Stimulated activated naive CD8-positive, alpha-beta T cell treated with anti-CD3 and anti-CD28 coated beads, Interleukin-15, Interleukin-2, amounts not matched to agents 100 ng/mL and 50 ng/mL, for 24 hours (primary cell): Measurements from ENCODE around the gene CLHC1.
"Not testable (repeated sequence)": the region's sequence is repeated elsewhere in the genome, so short reads cannot be mapped to it uniquely, and the experiment has no call there.

Experiments
- H3K27ac Mint-ChIP-seq: one replicate; pipeline ENCODE4 v1.8.0; 2021; ENCODE audit warnings: mild to moderate bottlenecking, mixed read lengths
- H3K27me3 Mint-ChIP-seq: one replicate; pipeline ENCODE4 v1.8.0; 2021; ENCODE audit warnings: mixed read lengths
- H3K36me3 Mint-ChIP-seq: one replicate; pipeline ENCODE4 v1.8.0; 2021; ENCODE audit warnings: low read depth, mixed read lengths
- H3K4me1 Mint-ChIP-seq: one replicate; pipeline ENCODE4 v1.8.0; 2021; ENCODE audit warnings: low read depth, mixed read lengths
- H3K4me3 Mint-ChIP-seq: one replicate; pipeline ENCODE4 v1.8.0; 2021; ENCODE audit warnings: mild to moderate bottlenecking, mixed read lengths
- H3K9me3 Mint-ChIP-seq: one replicate; pipeline ENCODE4 v1.8.0; 2021; ENCODE audit warnings: mixed read lengths

Gene CLHC1

DNA sequence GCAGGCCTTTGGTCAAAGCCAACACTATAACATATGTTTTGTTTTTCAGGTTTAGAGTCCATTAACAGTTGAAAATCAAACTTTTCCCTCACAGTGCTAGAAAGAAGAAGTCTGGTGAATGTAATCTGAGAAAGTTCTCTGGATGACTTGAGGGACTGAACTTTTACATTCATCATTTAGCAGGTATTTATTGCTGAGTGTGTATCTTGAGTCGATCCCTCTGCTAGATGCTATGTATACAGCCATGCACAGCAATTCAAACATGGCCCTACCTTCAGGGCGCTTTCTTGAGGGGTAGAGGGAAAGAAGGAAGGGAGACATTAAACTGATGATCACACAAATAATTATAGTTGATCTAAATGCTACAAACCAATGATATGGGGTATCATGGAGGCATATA lies 89.6 kb downstream of the CLHC1 start:
- no peak overlapping the region for H3K4me3 Mint-ChIP-seq
- H3K36me3 Mint-ChIP-seq: no peaks in the 10 kb centered on the region
- no peaks in the 10 kb centered on the region for H3K27me3 Mint-ChIP-seq
- no peaks in the 10 kb centered on the region for H3K9me3 Mint-ChIP-seq
- H3K27ac Mint-ChIP-seq: no peak overlapping the region
- peaks cover 6% of the 10 kb centered on the region for H3K4me1 Mint-ChIP-seq

GRCh38 chr2:55141572-55142413 lies 90.3 kb downstream of the CLHC1 start:
- H3K27ac Mint-ChIP-seq: no peak overlapping the region
- H3K4me3 Mint-ChIP-seq: no peak overlapping the region
- peaks cover 10% of the 10 kb centered on the region for H3K4me1 Mint-ChIP-seq
- no peaks in the 10 kb centered on the region for H3K36me3 Mint-ChIP-seq
- no peaks in the 10 kb centered on the region for H3K27me3 Mint-ChIP-seq
- H3K9me3 Mint-ChIP-seq: no peaks in the 10 kb centered on the region

- Mint-ChIP-seq H3K36me3 (no peaks in the 10 kb centered on the region), H3K9me3 (no peaks in the 10 kb centered on the region), H3K27me3 (no peaks in the 10 kb centered on the region), H3K4me1 (peaks cover 17% of the 10 kb centered on the region), H3K27ac (no peak overlapping the region), H3K4me3 (no peak overlapping the region)
These were observed 91.5 kb downstream of the CLHC1 start for GRCh38 chr2:55140316-55141219.

DNA sequence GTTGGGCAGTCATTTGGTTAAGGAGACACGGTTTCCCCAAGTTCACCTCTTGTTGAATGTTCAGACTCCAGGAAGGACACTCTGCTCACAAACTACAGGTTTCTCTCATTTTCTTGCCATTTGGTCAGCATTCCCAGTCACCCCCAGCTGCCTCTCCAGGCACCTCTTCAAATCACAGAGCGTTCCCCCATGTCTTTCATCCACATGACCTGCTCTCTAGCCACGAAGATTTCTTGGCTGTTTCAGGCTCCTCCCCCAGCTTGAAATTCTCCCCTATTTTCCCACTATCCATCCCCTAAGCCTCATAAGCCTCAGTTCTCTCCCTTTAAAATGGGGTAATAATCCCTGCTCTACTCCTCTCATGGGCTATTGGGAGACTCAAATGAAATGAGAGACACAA lies 92.8 kb downstream of the CLHC1 start:
- no peak overlapping the region for H3K4me3 Mint-ChIP-seq
- H3K36me3 Mint-ChIP-seq: no peaks in the 10 kb centered on the region
- peaks cover 27% of the 10 kb centered on the region for H3K4me1 Mint-ChIP-seq
- no peaks in the 10 kb centered on the region for H3K27me3 Mint-ChIP-seq
- H3K9me3 Mint-ChIP-seq: no peaks in the 10 kb centered on the region
- H3K27ac Mint-ChIP-seq: no peak overlapping the region

DNA sequence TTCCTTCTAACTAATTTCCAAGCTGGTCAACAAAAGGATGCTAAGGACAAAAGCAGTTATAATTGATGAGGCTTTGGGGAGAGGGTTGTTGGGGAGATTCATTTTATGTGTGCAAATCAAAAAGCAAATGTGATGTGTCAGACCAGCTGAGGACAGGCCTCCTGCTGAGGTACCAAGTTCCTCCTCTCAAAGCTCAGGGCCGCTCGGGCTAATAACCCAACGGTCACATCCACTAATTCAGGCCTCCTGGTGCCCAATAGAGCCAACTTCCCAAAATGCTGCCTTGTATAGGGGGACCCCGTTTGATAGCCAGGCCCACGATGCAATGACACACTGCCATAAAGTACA lies 93.2 kb downstream of the CLHC1 start:
- Mint-ChIP-seq H3K36me3 (no peaks in the 10 kb centered on the region), H3K4me1 (peaks cover 31% of the 10 kb centered on the region), H3K27me3 (no peaks in the 10 kb centered on the region), H3K9me3 (no peaks in the 10 kb centered on the region), H3K27ac (no peak overlapping the region), H3K4me3 (no peak overlapping the region)

GRCh38 chr2:55138014-55138881 lies 93.8 kb downstream of the CLHC1 start:
- Mint-ChIP-seq H3K9me3 (no peaks in the 10 kb centered on the region), H3K27me3 (no peaks in the 10 kb centered on the region), H3K4me1 (peaks cover 37% of the 10 kb centered on the region), H3K36me3 (no peaks in the 10 kb centered on the region), H3K4me3 (no peak overlapping the region), H3K27ac (no peak overlapping the region)

DNA sequence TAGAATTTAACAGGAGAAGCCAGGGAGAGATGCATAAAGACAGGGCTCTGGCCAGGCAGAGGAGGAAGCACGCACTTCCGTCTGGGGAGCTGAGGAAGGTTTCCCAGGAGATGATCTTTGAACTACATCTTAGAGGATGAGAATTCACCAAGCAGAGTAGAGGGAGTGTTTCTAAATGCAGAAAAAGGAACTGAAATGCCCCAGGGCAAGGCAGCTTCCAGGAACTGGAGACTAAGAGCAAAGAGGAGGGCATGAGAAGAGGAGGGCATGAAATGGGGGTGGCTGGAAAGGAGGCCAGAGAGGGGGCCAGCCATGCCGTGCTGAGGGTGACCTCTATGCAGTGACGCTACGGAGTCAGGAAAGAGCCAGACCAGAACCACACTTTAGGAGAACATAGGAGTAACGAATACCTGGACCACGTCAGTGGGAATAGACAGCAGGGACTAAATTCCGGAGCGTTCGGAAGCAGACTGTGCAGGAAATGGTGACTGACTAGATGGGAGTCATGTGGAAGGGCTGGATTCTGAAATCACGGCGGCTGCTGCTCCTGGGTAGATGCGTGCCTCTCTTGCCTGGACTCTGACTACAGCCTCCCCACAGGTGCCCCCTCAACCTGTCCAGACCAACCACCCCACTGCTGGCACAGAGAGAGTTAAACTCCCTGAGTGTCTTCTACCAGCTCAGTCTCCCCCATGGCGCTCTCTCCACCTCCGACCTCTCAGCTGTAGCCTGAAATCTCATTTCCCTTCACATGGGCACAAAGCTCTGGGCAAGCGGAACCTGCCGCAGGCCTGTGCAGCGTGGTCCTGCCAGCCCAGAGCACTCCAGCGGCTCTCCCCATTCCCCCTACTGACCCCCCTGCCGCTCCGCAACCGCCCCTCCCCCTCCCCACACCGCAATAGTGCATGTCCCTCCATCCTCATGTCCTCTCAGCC lies 94.8 kb downstream of the CLHC1 start:
- Mint-ChIP-seq H3K27me3 (no peaks in the 10 kb centered on the region), H3K36me3 (no peaks in the 10 kb centered on the region), H3K4me3 (no peak overlapping the region), H3K4me1 (peaks cover 37% of the 10 kb centered on the region), H3K9me3 (no peaks in the 10 kb centered on the region), H3K27ac (no peak overlapping the region)

DNA sequence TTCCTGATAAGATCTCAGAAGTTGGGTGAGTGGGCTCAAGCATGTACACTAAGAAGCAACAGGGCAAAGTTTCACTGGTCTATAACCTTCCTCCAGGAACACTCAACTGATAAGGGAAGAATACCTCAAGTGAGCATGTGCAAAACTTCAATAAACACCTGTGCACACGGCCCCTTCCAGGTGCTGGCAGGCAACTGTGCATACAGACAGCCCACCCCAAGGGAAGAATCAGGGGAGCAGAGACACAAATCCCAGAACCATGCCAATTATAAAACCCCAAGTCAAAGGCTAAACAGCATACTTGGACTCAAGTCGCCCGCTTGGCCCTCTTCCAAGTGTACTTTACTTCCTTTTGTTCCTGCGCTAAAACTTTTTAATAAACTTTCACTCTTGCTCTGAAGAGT lies 96.0 kb downstream of the CLHC1 start:
- Mint-ChIP-seq H3K4me3 (no peak overlapping the region), H3K27ac (no peak overlapping the region), H3K27me3 (no peaks in the 10 kb centered on the region), H3K4me1 (peaks cover 32% of the 10 kb centered on the region), H3K36me3 (no peaks in the 10 kb centered on the region), H3K9me3 (no peaks in the 10 kb centered on the region)

GRCh38 chr2:55135491-55135890 lies 96.6 kb downstream of the CLHC1 start:
- H3K4me3 Mint-ChIP-seq: no peak overlapping the region
- H3K36me3 Mint-ChIP-seq: no peaks in the 10 kb centered on the region
- peaks cover 32% of the 10 kb centered on the region for H3K4me1 Mint-ChIP-seq
- H3K9me3 Mint-ChIP-seq: no peaks in the 10 kb centered on the region
- no peaks in the 10 kb centered on the region for H3K27me3 Mint-ChIP-seq
- no peak overlapping the region for H3K27ac Mint-ChIP-seq

DNA sequence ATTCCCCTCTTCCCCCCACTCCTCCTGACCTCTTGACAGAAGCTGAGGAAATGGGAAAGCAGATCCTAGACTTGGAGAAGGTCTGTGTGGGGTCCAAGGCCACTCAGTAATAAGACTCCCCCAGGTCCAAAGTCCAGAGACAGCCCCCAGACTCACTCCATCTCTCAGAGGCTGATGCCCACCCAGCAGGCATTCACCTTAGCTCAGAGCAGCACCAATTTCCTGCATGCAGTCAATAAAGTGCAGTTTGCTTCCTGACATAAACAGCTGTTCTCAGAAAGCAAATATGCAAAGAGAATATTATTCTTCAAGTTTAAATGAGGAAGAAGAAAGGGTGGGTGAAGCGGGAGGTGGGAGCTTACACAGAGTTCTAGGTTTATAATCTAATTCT lies 97.8 kb downstream of the CLHC1 start:
- Mint-ChIP-seq H3K36me3 (no peaks in the 10 kb centered on the region), H3K9me3 (no peaks in the 10 kb centered on the region), H3K4me1 (peaks cover 32% of the 10 kb centered on the region), H3K27me3 (no peaks in the 10 kb centered on the region), H3K4me3 (peak overlapping the region; percentile 85), H3K27ac (peak overlapping the region; percentile 98)

GRCh38 chr2:55133467-55134315 lies 98.4 kb downstream of the CLHC1 start:
- no peaks in the 10 kb centered on the region for H3K27me3 Mint-ChIP-seq
- H3K36me3 Mint-ChIP-seq: no peaks in the 10 kb centered on the region
- H3K4me1 Mint-ChIP-seq: peaks cover 32% of the 10 kb centered on the region
- peak overlapping the region; percentile 98 for H3K27ac Mint-ChIP-seq
- no peaks in the 10 kb centered on the region for H3K9me3 Mint-ChIP-seq
- peak overlapping the region; percentile 85 for H3K4me3 Mint-ChIP-seq

- Mint-ChIP-seq H3K27ac (no peak overlapping the region), H3K4me1 (peaks cover 23% of the 10 kb centered on the region), H3K36me3 (no peaks in the 10 kb centered on the region), H3K27me3 (no peaks in the 10 kb centered on the region), H3K4me3 (no peak overlapping the region), H3K9me3 (no peaks in the 10 kb centered on the region)
These were observed 101.2 kb downstream of the CLHC1 start for GRCh38 chr2:55130849-55131248.

DNA sequence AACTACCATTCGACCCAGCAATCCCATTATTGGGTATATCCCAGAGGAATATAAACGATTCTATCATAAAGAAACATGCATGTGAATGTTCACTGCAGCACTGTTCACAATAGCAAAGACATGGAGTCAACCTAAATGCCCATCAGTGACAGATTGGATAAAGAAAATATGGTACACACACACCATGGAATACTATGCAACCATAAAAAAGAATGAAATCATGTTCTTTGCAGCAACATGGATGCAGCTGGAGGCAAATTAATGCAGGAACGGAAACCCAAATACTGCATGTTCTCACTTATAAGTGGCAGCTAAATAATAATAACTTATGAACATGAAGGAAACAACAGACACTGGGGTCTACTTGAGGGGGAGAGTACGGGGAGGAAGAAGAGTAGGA lies 105.5 kb downstream of the CLHC1 start:
- not testable (repeated sequence) for H3K9me3 Mint-ChIP-seq, H3K4me3 Mint-ChIP-seq, H3K4me1 Mint-ChIP-seq, H3K27me3 Mint-ChIP-seq, H3K36me3 Mint-ChIP-seq, H3K27ac Mint-ChIP-seq
